Trophoblast cell (in vitro differentiated cells and primary cell): ENCODE measurements around the gene EPOP.
"Not testable (repeated sequence)": the region's sequence is repeated elsewhere in the genome, so short reads cannot be mapped to it uniquely, and the experiment has no call there.

ENCODE experiments used
- DNase-seq, 2 donors: peaks; one replicate each; pipeline ENCODE4 v3.0.0-alpha.2; 2016
- H2AFZ ChIP-seq: 2 replicates; pipeline ENCODE4 v1.6.1; 2013; ENCODE audit warnings: low read length, moderate library complexity, mild to moderate bottlenecking; ENCODE audit not compliant: insufficient read depth, poor library complexity
- H2AK5ac ChIP-seq: 2 replicates; pipeline ENCODE4 v1.6.1; 2013; ENCODE audit warnings: mild to moderate bottlenecking, low read length
- H2BK120ac ChIP-seq: 2 replicates; pipeline ENCODE4 v1.6.1; 2013; ENCODE audit warnings: low read length, mild to moderate bottlenecking, moderate library complexity; ENCODE audit not compliant: insufficient read depth, poor library complexity
- H2BK12ac ChIP-seq: 2 replicates; pipeline ENCODE4 v1.6.1; 2013; ENCODE audit warnings: mild to moderate bottlenecking, low read length, moderate library complexity
- H2BK5ac ChIP-seq: 2 replicates; pipeline ENCODE4 v1.6.1; 2013; ENCODE audit warnings: low read length, low read depth, moderate library complexity, mild to moderate bottlenecking; ENCODE audit not compliant: poor library complexity
- H3K14ac ChIP-seq: 2 replicates; pipeline ENCODE4 v1.6.1; 2013; ENCODE audit warnings: mild to moderate bottlenecking, low read length
- H3K18ac ChIP-seq: 2 replicates; pipeline ENCODE4 v1.6.1; 2013; ENCODE audit warnings: mild to moderate bottlenecking, low read length
- H3K23ac ChIP-seq: 2 replicates; pipeline ENCODE4 v1.6.1; 2013; ENCODE audit warnings: low read length
- H3K27ac ChIP-seq: 2 replicates; pipeline ENCODE4 v1.5.1; 2013; ENCODE audit warnings: low read depth, mild to moderate bottlenecking, inconsistent platforms, low read length, moderate library complexity
- H3K27me3 ChIP-seq: 2 replicates; pipeline ENCODE4 v1.6.1; 2013; ENCODE audit warnings: inconsistent platforms, mild to moderate bottlenecking, low read length, moderate library complexity; ENCODE audit not compliant: insufficient read depth
- H3K36me3 ChIP-seq, 2 experiments: 1 replicate in 1 of 2; 2 replicates in 1 of 2; pipeline ENCODE4 v1.6.1; 2013; ENCODE audit warnings: low read length in 2 of 2, mild to moderate bottlenecking in 2 of 2, moderate library complexity in 1 of 2; ENCODE audit not compliant: insufficient read depth in 2 of 2, control insufficient read depth in 1 of 2
- H3K4ac ChIP-seq: 2 replicates; pipeline ENCODE4 v1.6.1; 2013; ENCODE audit warnings: low read depth, mild to moderate bottlenecking, low read length, moderate library complexity
- H3K4me1 ChIP-seq, 2 experiments: 1 replicate in 1 of 2; 2 replicates in 1 of 2; pipeline ENCODE4 v1.6.1; 2013; ENCODE audit warnings: low read length in 2 of 2, mild to moderate bottlenecking in 2 of 2, moderate library complexity in 1 of 2; ENCODE audit not compliant: insufficient read depth in 2 of 2, control insufficient read depth in 1 of 2
- H3K4me2 ChIP-seq: 2 replicates; pipeline ENCODE4 v1.6.1; 2013; ENCODE audit warnings: inconsistent platforms, mild to moderate bottlenecking, low read length, moderate library complexity
- H3K4me3 ChIP-seq: 2 replicates; pipeline ENCODE4 v1.5.1; 2013; ENCODE audit warnings: mild to moderate bottlenecking, low read depth, low read length, inconsistent platforms
- H3K79me1 ChIP-seq: one replicate; pipeline ENCODE4 v1.6.1; 2013; ENCODE audit warnings: low read length
- H3K79me2 ChIP-seq: 2 replicates; pipeline ENCODE4 v1.6.1; 2013; ENCODE audit warnings: low read length, mild to moderate bottlenecking; ENCODE audit not compliant: control insufficient read depth, insufficient read depth, poor library complexity
- H3K9ac ChIP-seq: 2 replicates; pipeline ENCODE4 v1.6.1; 2013; ENCODE audit warnings: mild to moderate bottlenecking, low read length
- H3K9me3 ChIP-seq: 2 replicates; pipeline ENCODE4 v1.6.1; 2013; ENCODE audit warnings: low read depth, mild to moderate bottlenecking, control low read depth, inconsistent platforms, low read length; ENCODE audit not compliant: insufficient read depth
- H4K12ac ChIP-seq: 2 replicates; pipeline ENCODE4 v1.6.1; 2013; ENCODE audit warnings: low read depth, mild to moderate bottlenecking, low read length, moderate library complexity
- H4K8ac ChIP-seq: 2 replicates; pipeline ENCODE4 v1.6.1; 2013; ENCODE audit warnings: low read depth, mild to moderate bottlenecking, low read length, moderate library complexity
- H4K91ac ChIP-seq: one replicate; pipeline ENCODE4 v1.6.1; 2013; ENCODE audit warnings: low read depth, mild to moderate bottlenecking, low read length, moderate library complexity
- WGBS: extraction: QIAGEN DNeasy Blood & Tissue Kit; methylation state at CpG from one replicate; pipeline ENCODE4 v1.1.7; 2013; ENCODE audit warnings: missing lambda C conversion rate; ENCODE audit not compliant: insufficient read length, insufficient coverage; ENCODE audit errors: extremely low coverage; 5-methylcytosine and 5-hydroxymethylcytosine counted together

Gene EPOP

GRCh38 chr17:38650653-38651173 lies 24.0 kb downstream of the EPOP start:
- H3K79me2 ChIP-seq, DNase-seq, H2BK12ac ChIP-seq, H2AK5ac ChIP-seq, H3K4me3 ChIP-seq, H3K14ac ChIP-seq, H4K12ac ChIP-seq, H3K79me1 ChIP-seq, H3K4me2 ChIP-seq, H3K9ac ChIP-seq, H2BK5ac ChIP-seq, H2AFZ ChIP-seq, H2BK120ac ChIP-seq, H3K4ac ChIP-seq, H3K27me3 ChIP-seq, H3K27ac ChIP-seq, H4K8ac ChIP-seq, H3K18ac ChIP-seq, H3K23ac ChIP-seq, H3K36me3 ChIP-seq, H4K91ac ChIP-seq, H3K9me3 ChIP-seq, H3K4me1 ChIP-seq: not testable (repeated sequence)
- WGBS, result no CpG with 5 or more reads among the region's 11 CpGs

DNA sequence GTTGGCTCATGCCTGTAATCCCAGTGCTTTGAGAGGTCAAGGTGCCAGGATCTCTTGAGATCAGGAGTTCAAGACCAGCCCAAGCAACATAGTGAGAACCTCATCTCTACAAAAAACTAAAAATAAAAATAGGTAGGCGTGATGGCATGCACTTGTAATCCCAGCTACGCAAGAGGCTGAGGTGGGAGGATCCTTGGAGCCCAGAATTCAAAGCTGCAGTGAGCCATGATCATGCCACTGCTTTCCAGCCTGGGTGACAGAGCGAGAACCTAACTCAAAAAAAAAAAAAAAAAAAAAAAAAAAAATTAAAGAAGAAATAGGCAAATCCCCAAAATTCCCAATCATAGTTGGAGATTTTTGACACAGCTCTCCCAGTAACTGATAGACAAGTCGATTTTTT lies 36.8 kb downstream of the EPOP start:
- no peaks in the 10 kb centered on the region for H3K79me2 ChIP-seq
- no peaks in the 10 kb centered on the region for H3K9me3 ChIP-seq
- no peak overlapping the region for H3K4me3 ChIP-seq
- no peak for DNase-seq
- no peak overlapping the region for H3K14ac ChIP-seq
- H2BK12ac ChIP-seq, result no peak overlapping the region
- no peak overlapping the region for H4K12ac ChIP-seq
- no peak overlapping the region for H4K91ac ChIP-seq
- no CpG with 5 or more reads among the region's 4 CpGs for WGBS
- no peak overlapping the region for H3K4me2 ChIP-seq
- no peak overlapping the region for H3K23ac ChIP-seq
- no peak overlapping the region for H2BK120ac ChIP-seq
- H3K4ac ChIP-seq, result no peak overlapping the region
- no peak overlapping the region for H3K18ac ChIP-seq
- H3K27ac ChIP-seq, result no peak overlapping the region
- H3K27me3 ChIP-seq, result no peaks in the 10 kb centered on the region
- no peaks in the 10 kb centered on the region for H3K79me1 ChIP-seq
- H4K8ac ChIP-seq, result no peak overlapping the region
- no peaks in the 10 kb centered on the region for H3K4me1 ChIP-seq
- H3K9ac ChIP-seq, result no peak overlapping the region
- H2AFZ ChIP-seq, result no peak overlapping the region
- H2AK5ac ChIP-seq, result no peak overlapping the region
- H3K36me3 ChIP-seq, result no peaks in the 10 kb centered on the region
- no peak overlapping the region for H2BK5ac ChIP-seq

DNA sequence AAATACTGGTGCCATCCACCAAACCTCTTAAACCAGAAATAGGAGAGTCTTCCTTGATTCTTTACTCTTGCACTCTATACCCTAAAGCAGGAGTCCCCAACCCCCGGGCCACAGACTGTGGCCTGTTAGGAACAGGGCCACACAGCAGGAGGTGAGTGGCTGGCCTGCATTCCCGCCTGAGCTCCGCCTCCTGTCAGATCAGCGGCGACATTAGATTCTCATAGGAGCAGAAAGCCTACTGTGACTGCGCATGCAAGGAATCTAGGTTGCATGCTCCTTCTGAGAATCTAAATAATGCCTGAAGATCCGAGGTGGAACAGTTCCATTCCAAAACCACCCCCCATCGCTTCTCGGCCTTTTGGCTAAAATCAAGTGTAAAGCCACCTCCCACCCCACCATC lies 38.7 kb downstream of the EPOP start:
- H3K9ac ChIP-seq, result no peak overlapping the region
- H3K4me1 ChIP-seq, result no peaks in the 10 kb centered on the region
- no peak overlapping the region for H2BK5ac ChIP-seq
- H3K79me1 ChIP-seq, result no peaks in the 10 kb centered on the region
- no peak overlapping the region for H3K23ac ChIP-seq
- no peaks in the 10 kb centered on the region for H3K79me2 ChIP-seq
- H3K4ac ChIP-seq, result no peak overlapping the region
- no peaks in the 10 kb centered on the region for H3K36me3 ChIP-seq
- H2AFZ ChIP-seq, result no peak overlapping the region
- no peaks in the 10 kb centered on the region for H3K9me3 ChIP-seq
- no peak overlapping the region for H4K12ac ChIP-seq
- H2AK5ac ChIP-seq, result no peak overlapping the region
- H2BK12ac ChIP-seq, result no peak overlapping the region
- H3K4me3 ChIP-seq, result no peak overlapping the region
- H3K14ac ChIP-seq, result no peak overlapping the region
- no peak overlapping the region for H2BK120ac ChIP-seq
- no peaks in the 10 kb centered on the region for H3K27me3 ChIP-seq
- H3K18ac ChIP-seq, result no peak overlapping the region
- no CpG with 5 or more reads among the region's 9 CpGs for WGBS
- no peak overlapping the region for H4K91ac ChIP-seq
- peak; percentile 7 to 47 for DNase-seq
- H3K27ac ChIP-seq, result no peak overlapping the region
- no peak overlapping the region for H3K4me2 ChIP-seq
- no peak overlapping the region for H4K8ac ChIP-seq

GRCh38 chr17:38632334-38632733 lies 42.4 kb downstream of the EPOP start:
- WGBS, result no CpG with 5 or more reads among the region's 6 CpGs

More at GRCh38 chr17:38632334-38632733, 42.4 kb downstream of the EPOP start:
- no peaks in the 10 kb centered on the region for H3K79me1 ChIP-seq
- no peak overlapping the region for H3K4me3 ChIP-seq
- no peak overlapping the region for H2BK12ac ChIP-seq
- no peaks in the 10 kb centered on the region for H3K79me2 ChIP-seq
- no peak overlapping the region for H3K4me2 ChIP-seq
- no peak for DNase-seq
- no peak overlapping the region for H2BK5ac ChIP-seq
- H3K27ac ChIP-seq, result no peak overlapping the region
- H3K14ac ChIP-seq, result no peak overlapping the region
- H2AK5ac ChIP-seq, result no peak overlapping the region
- no peaks in the 10 kb centered on the region for H3K27me3 ChIP-seq
- H3K9ac ChIP-seq, result no peak overlapping the region
- no peak overlapping the region for H4K8ac ChIP-seq
- H3K4ac ChIP-seq, result no peak overlapping the region
- H2AFZ ChIP-seq, result no peak overlapping the region
- no peaks in the 10 kb centered on the region for H3K36me3 ChIP-seq
- H2BK120ac ChIP-seq, result no peak overlapping the region
- H4K91ac ChIP-seq, result no peak overlapping the region
- no peaks in the 10 kb centered on the region for H3K4me1 ChIP-seq
- no peak overlapping the region for H3K18ac ChIP-seq
- no peak overlapping the region for H4K12ac ChIP-seq
- H3K9me3 ChIP-seq, result no peaks in the 10 kb centered on the region
- no peak overlapping the region for H3K23ac ChIP-seq
